AG08396 (cell line): ENCODE measurements around the gene ARFGAP3.
"Not testable (repeated sequence)": the region's sequence is repeated elsewhere in the genome, so short reads cannot be mapped to it uniquely, and the experiment has no call there.

Experiments
- DNase-seq: peaks from one replicate; pipeline ENCODE4 v3.0.0; 2012; ENCODE audit warnings: low spot score, mixed read lengths

Gene ARFGAP3

DNA sequence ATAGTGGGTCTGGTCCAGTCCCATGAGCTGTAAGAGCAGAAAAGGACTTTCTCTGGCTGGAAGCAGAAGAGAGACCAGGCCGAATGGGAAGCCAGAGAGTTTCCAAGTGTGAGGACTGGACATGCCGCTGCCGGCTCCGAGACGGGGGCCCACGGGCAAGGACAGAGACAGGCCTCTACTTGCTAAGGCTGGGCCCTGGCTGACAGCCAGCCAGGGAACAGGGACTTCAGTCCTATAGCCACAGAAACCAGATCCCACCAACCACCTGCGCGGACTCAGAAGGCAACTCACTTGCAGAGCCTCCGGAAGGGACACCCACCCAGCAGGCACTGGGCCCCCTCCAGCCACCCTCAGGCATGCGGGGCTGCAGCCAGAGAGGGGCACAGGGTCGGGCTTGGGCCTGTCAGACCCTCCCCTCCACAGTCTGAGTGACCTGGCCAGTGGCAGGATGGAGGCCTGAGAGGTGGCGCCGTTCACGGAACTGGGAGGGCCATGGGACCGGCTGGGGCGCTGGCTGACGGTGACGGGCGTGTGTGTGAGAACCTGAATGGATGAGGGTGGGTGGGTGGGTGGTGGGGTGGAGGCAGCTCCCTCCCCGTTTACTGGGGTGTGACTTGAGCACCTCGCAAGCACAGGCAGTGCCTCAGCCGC is 88.6 kb downstream of the ARFGAP3 start:
- DNase-seq = no peak

DNA sequence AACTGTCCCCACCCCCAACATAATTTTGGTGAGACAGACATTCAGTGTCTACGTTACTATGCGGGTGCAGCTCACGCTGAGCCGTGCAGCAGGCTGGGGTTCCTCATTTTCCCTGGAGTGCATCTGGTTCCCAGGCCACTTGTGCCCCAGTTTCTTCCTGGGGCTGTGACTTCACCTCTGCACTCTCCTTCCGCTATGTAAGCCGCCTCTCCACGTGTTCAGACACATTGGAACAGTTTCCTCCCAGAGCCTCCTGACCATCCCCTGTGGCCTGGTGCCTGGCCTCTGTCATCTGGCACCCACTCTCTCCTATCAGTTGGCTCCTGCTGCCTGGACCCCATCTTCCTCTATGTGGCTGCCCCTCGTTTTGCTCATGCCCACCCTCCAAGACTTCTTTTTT is 90.2 kb downstream of the ARFGAP3 start:
- DNase-seq = no peak

DNA sequence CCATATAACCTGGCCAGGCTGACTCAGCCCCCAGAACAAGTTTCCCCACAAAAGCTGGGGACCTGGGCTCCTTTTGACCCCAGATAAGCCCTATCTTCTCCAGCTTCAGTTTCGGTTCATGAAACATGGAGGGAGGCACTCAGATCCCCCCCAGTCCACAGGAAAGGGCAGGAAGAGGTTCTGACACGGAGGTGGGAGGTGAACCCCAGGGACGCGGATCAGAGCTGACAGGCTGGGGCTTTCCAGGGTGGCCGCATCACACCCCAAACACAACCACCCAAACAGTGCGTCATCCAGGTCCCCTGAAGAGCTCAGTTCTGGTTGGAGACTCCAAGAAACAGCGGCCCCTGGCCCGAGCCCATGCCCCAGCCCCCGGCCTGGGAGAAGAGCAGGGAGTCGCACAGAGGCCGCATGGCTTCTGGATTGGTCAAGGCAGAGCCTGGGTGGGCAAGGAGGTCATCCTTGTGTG is 92.1 kb downstream of the ARFGAP3 start:
- DNase-seq = no peak

DNA sequence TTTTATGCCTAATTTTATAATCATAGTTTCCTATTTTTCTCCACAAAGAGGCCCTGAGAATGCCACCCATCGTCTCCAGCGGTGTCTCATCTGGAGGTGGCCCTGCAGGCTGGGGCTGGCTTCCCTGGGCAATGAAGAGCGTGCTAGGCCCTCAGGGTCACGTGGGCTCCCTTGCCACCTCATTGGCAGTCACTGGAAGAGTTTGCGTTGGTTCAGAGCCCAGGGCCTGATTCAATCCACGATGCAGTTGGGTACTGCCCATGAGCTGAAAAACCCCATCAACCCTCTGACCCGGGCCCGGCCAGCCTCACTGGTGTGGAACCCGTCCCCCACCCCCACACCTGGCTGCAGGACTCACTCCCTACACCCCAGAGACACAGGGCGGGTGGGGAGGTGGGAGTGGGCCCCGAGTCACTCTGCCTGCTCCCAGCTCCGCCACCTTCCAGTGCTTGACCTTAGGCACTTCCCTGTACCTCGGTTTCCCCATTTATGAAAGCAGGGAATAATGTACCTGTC is 93.0 kb downstream of the ARFGAP3 start:
- DNase-seq = no peak

DNA sequence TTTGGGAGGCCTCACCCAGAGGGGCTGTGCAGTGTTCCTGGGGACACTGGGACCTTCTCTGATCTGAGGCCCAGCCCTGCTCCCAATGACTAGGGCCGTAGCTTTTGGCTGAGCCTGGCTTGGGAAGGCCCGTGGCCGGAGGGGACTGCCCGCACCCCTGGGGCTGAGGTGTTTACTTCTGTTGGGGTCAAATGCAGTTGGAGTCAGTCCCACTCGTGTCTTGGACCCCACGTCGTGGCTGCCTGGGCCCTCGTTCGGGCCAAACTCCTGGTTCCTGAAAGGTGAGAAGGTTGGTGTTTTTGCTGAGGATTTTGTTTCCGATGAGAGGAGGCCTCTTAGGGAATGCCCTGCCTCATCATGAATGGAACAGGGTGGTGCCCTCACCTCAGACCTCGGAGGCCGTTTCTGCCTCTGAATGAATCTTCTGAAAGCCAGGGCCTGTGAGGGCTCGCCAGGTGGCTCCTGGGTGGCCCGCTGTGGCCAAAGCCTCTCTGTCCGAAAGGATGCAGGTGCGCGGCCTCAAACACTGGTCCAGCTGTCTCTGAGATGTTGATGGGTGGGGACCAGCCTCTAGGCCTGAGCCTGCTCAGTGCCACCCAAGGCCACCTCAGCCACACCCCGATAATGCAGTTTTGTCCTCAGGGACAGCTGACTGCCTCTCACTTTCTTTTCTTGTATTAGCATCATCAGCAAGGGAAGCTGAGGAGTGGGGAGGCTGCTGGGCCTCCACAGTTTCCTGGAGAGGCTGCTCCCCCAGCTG is 96.1 kb downstream of the ARFGAP3 start:
- DNase-seq = no peak

DNA sequence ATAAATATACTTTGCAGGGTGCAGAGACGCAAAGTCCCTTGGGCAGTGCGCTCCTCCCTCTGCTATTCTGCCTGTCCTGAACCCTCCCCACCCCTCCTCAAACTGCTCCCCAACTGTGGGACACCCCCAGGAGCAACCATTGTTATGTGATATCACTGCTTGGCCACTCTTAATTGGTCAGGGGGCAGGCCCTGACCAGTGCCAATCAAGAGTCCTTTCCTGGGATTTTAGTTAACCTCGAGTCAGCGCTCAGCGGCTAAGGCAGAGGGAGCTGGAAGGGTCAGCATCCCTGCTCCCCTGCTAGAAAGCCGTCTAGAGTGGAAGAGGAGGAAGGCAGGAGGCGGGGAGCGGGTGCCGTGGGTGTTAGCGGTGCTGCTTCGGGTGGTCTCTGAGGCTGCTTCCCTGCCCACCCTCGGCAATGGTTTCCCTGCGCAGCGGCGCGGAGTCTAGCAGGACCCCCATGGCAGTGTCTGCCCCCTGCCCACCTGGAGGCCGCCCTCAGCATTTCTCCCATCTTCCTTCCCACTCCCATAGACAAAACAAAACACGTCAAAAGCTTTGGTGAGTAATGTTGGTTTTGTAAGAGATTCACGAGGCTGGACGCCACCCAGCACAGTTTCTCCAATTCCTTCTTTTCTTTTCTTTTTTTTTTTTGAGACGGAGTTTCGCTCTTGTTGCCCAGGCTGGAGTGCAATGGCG is 98.0 kb downstream of the ARFGAP3 start:
- DNase-seq = no peak

DNA sequence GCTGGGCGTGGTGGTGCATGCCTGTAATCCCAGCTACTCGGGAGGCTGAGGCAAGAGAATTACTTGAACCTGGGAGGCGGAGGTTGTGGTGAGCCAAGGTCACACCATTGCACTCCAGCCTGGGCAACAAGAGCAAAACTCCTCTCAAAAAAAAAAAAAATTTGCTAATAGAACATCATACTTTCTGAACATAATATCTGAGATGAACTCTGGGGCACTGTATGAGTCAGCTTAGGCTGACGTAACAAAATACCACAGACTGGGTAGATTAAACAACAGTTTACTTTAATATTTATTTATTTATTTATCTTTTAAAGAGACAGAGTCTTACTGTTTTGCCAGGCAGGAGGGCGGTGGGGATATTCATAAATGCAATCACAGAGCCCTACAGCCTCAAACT is 101.5 kb downstream of the ARFGAP3 start:
- peak; percentile 64 for DNase-seq

DNA sequence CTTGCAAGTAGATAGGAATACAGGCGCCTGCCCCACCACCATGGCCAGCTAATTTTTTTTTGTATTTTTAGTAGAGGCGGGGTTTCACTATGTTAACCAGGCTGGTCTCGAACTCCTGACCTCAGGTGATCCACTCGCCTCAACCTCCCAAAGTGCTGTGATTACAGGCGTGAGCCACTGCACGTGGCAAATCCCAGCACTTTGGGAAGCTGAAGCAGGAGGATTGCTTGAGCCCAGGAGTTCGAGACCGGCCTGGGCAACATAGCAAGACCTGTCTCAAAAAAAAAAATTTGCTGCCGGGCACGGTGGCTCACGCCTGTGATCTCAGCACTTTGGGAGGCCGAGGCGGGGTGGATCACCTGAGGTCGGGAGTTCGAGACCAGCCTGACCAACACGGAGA is 102.0 kb downstream of the ARFGAP3 start:
- DNase-seq = not testable (repeated sequence)

DNA sequence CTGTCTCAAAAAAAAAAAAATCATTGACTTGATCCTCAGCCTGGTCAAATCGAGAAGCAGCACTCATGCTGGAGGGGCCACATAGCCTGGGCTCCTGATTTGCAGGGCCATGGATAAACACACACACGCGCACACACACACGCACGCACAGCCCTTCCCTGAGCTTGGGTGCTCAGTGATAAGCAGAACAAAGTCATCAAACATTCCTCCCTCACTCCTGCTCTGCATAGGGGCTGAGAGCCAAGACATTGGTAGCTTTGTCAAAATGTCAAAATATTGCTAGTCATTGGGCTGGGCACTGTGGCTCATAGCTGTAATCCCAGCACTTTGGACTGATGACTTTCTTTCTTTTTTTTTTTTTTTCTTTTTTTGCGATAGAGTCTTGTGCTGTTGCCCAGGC is 102.4 kb downstream of the ARFGAP3 start:
- DNase-seq = peak; percentile 80

DNA sequence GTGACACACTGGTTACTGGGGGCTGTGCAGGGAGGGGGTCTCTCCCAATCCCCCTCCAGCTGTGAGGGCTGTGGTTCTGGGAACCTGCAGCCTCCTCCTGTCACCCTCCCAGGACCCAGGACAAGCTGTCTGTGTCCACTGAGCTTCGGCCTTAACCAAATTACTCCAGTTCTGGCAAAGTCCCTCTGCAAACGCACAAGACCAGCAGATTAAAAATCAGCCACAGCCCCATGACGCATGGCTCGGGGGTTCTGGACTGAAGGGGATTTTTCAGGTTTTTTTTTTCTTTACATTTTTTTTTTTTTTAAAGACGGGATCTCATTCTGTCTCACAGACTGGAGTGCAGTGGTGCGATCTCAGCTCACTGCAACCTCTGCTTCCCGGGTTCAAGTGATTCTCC is 104.2 kb downstream of the ARFGAP3 start:
- no peak for DNase-seq

DNA sequence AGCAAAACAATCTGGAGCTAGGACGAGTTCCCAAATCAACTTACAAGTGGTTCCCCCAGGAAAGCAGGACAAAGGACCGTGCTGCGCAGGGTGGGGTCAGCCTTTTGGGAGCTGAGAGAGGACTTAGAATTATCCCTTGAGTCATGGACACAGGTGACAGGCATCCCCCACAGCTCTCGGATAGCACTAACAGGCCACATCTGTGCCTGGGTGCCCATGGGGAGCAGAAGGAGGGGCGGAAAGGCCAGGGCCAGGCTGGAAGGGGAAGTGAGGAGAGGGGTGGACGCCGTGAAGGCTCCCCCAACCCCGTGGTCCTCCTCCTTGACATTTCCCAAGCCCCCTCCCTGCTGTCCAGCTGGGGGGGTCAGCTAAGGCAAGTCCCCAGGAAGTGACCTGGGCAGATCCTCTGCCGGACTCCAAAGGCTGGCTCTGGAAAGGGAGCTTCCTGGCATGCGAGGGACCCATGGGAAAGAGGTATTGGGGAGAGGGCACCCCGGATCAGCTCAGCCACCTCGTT is 104.8 kb downstream of the ARFGAP3 start:
- no peak for DNase-seq

DNA sequence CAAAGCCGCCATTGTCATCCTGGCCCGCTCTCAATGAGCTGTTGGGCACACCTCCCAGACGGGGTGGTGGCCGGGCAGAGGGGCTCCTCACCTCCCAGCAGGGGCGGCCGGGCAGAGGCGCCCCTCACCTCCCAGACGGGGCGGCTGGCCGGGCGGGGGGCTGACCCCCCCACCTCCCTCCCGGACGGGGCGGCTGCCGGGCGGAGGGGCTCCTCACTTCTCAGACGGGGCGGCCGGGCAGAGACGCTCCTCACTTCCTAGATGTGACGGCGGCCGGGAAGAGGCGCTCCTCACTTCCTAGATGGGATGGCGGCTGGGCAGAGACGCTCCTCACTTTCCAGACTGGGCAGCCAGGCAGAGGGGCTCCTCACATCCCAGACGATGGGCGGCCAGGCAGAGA is 106.7 kb downstream of the ARFGAP3 start:
- not testable (repeated sequence) for DNase-seq

DNA sequence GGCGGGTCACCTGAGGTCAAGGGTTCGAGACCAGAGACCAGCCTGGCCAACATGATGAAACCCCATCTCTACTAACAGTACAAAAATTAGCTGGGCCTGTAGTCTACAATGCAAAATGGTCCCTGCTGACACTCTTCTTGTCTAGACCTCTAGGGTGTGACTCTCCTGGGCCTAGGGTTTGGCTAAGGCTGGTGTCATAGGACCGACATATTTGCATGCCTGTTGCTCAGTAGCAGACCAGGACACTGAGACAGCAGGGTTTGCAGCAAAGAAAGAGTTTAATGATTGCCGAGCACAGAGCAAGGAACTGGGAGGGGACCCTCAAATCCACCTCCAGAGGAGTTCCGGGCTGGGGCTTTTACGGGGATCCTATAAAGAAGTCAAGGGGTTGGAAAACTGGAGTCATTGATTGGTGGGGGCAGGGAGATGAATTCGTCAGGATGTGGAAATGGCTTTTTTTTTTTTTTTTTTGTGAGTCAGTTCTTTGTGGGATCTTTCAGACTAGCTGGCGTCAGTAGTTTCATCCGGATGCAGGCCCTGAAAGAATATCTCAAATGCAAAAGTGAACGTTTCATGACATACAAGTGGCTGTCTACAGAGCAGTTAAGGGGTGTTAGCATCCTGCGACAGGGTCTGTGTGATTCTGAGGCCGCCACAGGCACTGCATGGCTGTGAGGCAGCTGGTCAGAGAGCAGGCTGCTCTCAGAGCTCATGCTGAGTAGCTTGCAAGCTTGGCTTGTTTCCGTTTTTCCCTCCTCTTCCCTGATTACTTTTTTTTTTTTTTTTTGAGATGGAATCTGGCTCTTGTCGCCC is 109.2 kb downstream of the ARFGAP3 start:
- peak; percentile 73 for DNase-seq
